ENCODE results near the gene TGM6. TPM values are rescaled to one million over a fixed set of nuclear protein-coding genes. Genes with fewer than 3 reads are reported as not detected.

TGM6 gene
- total RNA-seq, 8 experiments from 2014 or later, result 0.24 to 0.27 TPM; not detected in 6

DNA sequence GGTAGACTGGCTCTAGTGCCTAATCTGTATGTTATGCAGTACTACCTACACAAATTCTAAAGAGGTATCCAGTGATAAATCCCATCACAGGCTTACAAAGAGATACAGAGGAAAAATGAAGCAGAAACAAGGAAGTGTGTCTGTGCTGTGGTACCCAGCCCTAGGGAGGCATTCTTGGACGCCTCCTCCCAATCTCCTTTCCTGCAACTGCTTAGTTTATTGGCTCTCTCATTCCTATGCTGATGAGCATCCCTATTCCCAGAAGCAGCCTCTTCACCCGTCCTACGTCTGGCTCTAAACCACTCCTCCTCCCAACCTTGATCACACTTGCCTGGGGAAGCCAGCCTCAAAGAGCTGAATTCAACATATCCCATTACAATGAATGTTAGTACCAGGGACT, 34.5 kb upstream of the TGM6 start:
- H3K4me3 ChIP-seq, result no peak overlapping the region
- no peaks in the 10 kb centered on the region for H3K4me1 ChIP-seq (replicated peaks in 1 of 2)
- in situ Hi-C loops (cut with MboI; ENCODE audit: low pct_unique_long_range_greater_than_20kb in 2 of 9, low sequenced_read_pairs in 9 of 9, unreplicated experiment in 9 of 9), result no loop called here
- peak in 2 of 8 experiments; percentile 39 to 55 for ATAC-seq (replicated peaks in 6 of 8)
- no peak overlapping the region for H3K27ac ChIP-seq
- WGBS, 10 experiments, result 48 to 100% (median 67%) methylated on average over 1 to 3 of the region's 3 CpGs; no CpG with 5 or more reads in 3 of the 10 experiments

DNA sequence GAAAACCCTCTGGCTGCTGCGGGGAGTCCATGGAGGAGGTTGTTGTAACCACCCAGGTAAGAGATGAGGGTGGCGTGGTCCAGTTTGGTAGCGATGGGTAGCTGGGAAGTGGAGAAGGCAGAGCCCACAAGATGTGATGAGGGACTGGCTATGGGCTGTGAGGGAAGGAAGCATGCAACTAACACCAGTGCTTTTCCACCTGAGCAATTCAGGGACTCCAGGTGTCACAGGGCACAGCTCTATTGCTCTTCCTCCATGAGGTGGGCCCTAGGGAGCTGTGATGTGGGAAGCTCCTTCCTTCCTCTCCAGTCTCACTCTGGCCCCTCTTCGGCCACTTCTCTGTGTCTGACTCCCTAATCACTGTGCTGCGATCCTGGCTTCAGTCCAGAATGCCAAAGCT, 32.4 kb upstream of the TGM6 start:
- WGBS, 10 experiments, result 64 to 100% (median 92%) methylated on average over 1 to 5 of the region's 5 CpGs; no CpG with 5 or more reads in 5 of the 10 experiments
- H3K4me3 ChIP-seq, result no peak overlapping the region
- no peaks in the 10 kb centered on the region for H3K4me1 ChIP-seq (replicated peaks in 1 of 2)
- no peak for ATAC-seq (replicated peaks in 6 of 8)
- H3K27ac ChIP-seq, result no peak overlapping the region
- in situ Hi-C loops (cut with MboI; ENCODE audit: low pct_unique_long_range_greater_than_20kb in 2 of 9, low sequenced_read_pairs in 9 of 9, unreplicated experiment in 9 of 9), result no loop called here

DNA sequence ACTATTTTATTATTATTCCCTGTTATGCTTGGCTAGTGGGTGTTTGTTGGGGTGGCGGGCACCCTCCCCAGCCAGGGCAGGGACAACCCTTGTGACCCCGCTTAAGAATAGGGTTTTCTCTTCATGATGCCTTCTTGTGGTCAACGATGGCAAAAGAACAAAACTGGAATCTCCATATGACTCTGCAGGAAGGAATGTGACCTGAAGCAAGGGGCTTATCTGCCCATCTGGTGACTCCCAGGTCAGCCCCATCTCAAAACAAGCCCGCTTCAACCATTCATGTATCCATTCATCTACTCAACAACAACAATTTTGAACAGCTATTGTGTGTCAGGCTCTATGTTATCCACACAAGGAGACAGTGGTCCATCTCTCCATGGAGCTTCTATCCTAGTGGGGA, 30.9 kb upstream of the TGM6 start:
- in situ Hi-C loops (cut with MboI; ENCODE audit: low pct_unique_long_range_greater_than_20kb in 2 of 9, low sequenced_read_pairs in 9 of 9, unreplicated experiment in 9 of 9), result no loop called here
- Histone ChIP-seq H3K4me1 (replicated peaks in 1 of 2) (no peaks in the 10 kb centered on the region), H3K4me3 (no peak overlapping the region), H3K27ac (no peak overlapping the region)
- ATAC-seq (replicated peaks in 6 of 8), result no peak
- 36 to 100% (median 53%) methylated on average over 1 to 3 of the region's 4 CpGs; no CpG with 5 or more reads in 3 of the 10 experiments for WGBS, 10 experiments

DNA sequence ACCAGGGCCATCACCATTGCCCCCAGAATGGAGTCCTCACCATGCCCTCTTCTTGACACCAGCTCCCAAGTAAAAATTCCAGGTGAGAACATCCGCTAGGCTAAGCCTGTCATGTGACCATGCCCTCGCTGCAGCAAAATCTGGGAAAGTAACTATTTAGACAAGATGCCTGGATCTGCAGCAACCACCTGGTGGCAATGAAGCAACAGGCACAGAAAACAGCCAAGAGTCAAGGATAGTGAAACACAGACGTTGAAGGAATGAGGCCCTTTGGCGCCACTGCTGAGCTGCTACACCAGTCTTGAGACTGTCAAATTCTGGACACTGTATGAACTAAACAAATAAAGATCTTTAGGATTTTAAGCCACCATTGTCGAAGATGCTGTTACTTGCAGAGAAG, 30.1 kb upstream of the TGM6 start:
- Histone ChIP-seq H3K4me3 (no peak overlapping the region), H3K4me1 (replicated peaks in 1 of 2) (no peaks in the 10 kb centered on the region), H3K27ac (no peak overlapping the region)
- WGBS, 10 experiments, result 0 to 100% (median 80%) methylated on average over 1 to 4 of the region's 5 CpGs; no CpG with 5 or more reads in 3 of the 10 experiments
- ATAC-seq (replicated peaks in 6 of 8), result no peak
- in situ Hi-C loops (cut with MboI; ENCODE audit: low pct_unique_long_range_greater_than_20kb in 2 of 9, low sequenced_read_pairs in 9 of 9, unreplicated experiment in 9 of 9), result no loop called here

DNA sequence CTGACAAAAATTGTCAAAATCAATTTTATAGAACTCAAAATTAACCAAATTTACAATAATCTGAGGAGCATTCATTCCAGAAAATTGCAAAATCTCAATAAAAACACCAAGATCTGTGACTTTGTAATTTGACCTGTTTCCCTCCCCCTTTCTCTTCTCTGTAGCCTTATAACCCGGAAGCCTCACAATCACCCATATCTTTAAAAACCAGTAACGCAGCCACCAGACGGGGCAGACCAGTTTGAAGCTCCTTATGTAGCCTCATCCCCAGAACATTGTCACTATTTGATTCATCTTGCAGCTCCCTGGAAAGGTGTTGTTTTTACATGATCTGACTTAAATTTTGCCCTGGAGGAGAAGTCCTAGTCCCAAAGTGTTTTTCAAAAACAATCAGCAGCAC, 27.5 kb upstream of the TGM6 start:
- WGBS, 10 experiments, result 43 to 92% (median 75%) methylated on average over 1 to 3 of the region's 3 CpGs
- no peak for ATAC-seq (replicated peaks in 6 of 8)
- Histone ChIP-seq H3K4me3 (no peak overlapping the region), H3K27ac (no peak overlapping the region), H3K4me1 (replicated peaks in 1 of 2) (no peaks in the 10 kb centered on the region)
- in situ Hi-C loops (cut with MboI; ENCODE audit: low pct_unique_long_range_greater_than_20kb in 2 of 9, low sequenced_read_pairs in 9 of 9, unreplicated experiment in 9 of 9), result no loop called here

DNA sequence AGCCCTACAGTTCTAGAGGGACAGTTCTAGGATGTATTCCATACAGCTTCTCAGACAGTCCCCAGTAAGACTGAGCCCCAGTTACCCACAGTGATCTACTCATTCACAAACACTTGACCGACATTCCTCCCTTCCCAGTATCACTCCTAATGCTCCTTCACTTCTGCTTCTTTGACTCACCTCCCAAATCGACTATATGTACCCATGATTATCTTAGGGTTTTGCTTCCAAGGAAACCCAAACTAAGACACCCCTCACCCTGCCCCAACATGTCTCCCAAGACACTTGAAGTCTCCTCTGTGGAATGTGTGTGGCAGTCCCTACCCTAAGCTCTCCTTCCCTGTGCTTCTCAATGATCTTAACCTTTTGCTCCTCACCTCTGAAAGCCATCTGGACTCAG, 23.6 kb upstream of the TGM6 start:
- Histone ChIP-seq H3K4me3 (no peak overlapping the region), H3K4me1 (replicated peaks in 1 of 2) (no peaks in the 10 kb centered on the region), H3K27ac (no peak overlapping the region)
- WGBS, 10 experiments, result 13 to 88% (median 34%) methylated on average over 1 to 2 of the region's 2 CpGs; no CpG with 5 or more reads in 2 of the 10 experiments
- in situ Hi-C loops (cut with MboI; ENCODE audit: low pct_unique_long_range_greater_than_20kb in 2 of 9, low sequenced_read_pairs in 9 of 9, unreplicated experiment in 9 of 9), result no loop called here
- ATAC-seq (replicated peaks in 6 of 8), result no peak

DNA sequence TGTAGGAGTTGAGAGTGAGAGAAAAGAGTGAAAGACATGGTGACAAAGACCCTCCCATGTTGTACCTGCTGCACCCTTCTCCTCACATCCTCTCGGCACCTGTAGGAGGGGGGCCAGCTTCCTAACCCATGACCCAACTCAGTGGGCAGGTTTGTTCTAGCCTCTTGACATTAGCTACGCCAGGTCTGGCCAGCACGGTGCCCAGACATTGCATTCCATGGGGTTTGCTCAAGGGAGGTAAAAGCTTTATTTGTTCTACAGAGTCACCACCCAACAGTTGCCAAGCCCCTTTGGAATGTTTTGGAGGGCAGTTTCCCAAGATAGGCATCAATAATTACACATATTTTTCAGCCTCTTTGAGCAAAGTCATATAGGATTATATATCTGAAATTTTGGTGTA, 22.7 kb upstream of the TGM6 start:
- H3K27ac ChIP-seq, result no peak overlapping the region
- in situ Hi-C loops (cut with MboI; ENCODE audit: low pct_unique_long_range_greater_than_20kb in 2 of 9, low sequenced_read_pairs in 9 of 9, unreplicated experiment in 9 of 9), result no loop called here
- ATAC-seq (replicated peaks in 6 of 8), result no peak
- 37 to 100% (median 80%) methylated on average over 1 to 3 of the region's 3 CpGs; no CpG with 5 or more reads in 3 of the 10 experiments for WGBS, 10 experiments
- no peaks in the 10 kb centered on the region for H3K4me1 ChIP-seq (replicated peaks in 1 of 2)
- H3K4me3 ChIP-seq, result no peak overlapping the region

DNA sequence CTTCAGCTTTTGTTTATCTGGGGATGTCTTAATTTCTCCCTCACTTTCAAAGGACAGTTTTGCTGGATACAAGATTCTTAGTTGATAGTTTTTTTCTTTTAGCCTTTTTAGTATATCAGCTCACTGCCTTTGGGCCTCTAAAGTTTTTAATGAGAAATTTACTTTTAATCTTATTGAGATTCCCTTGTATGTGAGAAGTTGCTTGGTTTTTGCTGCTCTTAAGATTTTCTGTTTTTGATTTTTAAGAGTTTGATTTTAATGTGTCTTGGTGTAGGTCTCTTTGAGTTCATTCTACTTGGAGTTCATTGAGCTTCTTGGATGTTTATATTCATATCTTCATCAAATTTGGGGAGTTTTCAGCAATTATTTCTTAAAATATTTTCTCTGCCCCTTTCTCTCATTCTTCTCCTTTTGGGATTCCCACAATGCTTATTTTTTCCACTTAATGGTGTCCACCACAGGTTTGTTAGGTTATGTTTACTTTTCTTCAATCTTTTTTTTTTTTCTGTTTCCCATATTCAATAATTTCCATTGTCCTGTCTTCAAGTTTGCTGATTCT, 19.6 kb upstream of the TGM6 start:
- Histone ChIP-seq H3K4me3 (no peak overlapping the region), H3K4me1 (replicated peaks in 1 of 2) (no peaks in the 10 kb centered on the region), H3K27ac (no peak overlapping the region)
- in situ Hi-C loops (cut with MboI; ENCODE audit: low pct_unique_long_range_greater_than_20kb in 2 of 9, low sequenced_read_pairs in 9 of 9, unreplicated experiment in 9 of 9), result no loop called here
- ATAC-seq (replicated peaks in 6 of 8), result no peak

DNA sequence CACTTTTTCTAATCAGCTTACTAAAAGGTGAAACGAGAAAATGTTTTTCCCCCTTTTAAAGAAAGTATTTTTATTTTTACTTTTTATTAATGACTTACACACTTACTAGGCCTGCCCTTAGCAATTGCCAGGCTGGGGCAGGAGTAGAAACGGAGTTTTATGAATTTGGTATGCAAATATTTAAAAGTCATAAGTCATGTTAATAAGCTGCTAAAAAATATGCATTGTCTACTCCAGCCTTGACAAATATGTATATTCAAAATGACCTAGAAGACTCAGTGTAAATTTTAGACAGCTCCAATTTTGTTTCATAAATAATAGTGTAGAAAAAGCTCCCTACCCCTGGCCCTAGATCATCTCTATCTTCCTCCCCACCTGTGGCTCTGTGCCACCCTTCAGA, 17.5 kb upstream of the TGM6 start:
- WGBS, 10 experiments, result 0 to 100% (median 64%) methylated on average over 1 to 2 of the region's 2 CpGs; no CpG with 5 or more reads in 1 of the 10 experiments
- Histone ChIP-seq H3K27ac (no peak overlapping the region), H3K4me3 (no peak overlapping the region), H3K4me1 (replicated peaks in 1 of 2) (no peaks in the 10 kb centered on the region)
- ATAC-seq (replicated peaks in 6 of 8), result peak in 3 of 8 experiments; percentile 44 to 96 (median 74)
- in situ Hi-C loops (cut with MboI; ENCODE audit: low pct_unique_long_range_greater_than_20kb in 2 of 9, low sequenced_read_pairs in 9 of 9, unreplicated experiment in 9 of 9), result no loop called here

DNA sequence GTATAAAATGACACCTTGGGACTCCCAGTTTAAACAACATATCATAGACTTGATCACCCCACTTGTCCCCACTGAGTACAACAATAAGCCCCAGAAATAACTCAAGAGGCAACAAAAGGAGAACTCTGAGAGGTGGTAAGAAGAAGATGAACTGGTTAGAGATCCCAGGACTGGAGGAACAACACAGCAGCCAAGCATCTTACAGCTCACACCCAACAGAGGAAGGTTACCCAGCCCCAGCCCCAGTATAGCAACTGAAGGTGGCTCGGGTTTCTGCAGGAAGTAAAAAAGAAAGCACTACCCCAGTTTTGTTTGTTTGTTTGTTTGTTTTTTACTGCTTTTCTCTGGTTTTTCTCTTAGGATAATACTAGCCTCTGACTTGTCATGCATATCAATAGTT, 17.1 kb upstream of the TGM6 start:
- WGBS, 10 experiments, result 29 to 60% methylated on average over 1 of the region's 1 CpG; no CpG with 5 or more reads in 8 of the 10 experiments
- peak in 3 of 8 experiments; percentile 68 to 74 (median 71) for ATAC-seq (replicated peaks in 6 of 8)
- in situ Hi-C loops (cut with MboI; ENCODE audit: low pct_unique_long_range_greater_than_20kb in 2 of 9, low sequenced_read_pairs in 9 of 9, unreplicated experiment in 9 of 9), result no loop called here
- Histone ChIP-seq H3K4me3 (no peak overlapping the region), H3K27ac (no peak overlapping the region), H3K4me1 (replicated peaks in 1 of 2) (no peaks in the 10 kb centered on the region)

DNA sequence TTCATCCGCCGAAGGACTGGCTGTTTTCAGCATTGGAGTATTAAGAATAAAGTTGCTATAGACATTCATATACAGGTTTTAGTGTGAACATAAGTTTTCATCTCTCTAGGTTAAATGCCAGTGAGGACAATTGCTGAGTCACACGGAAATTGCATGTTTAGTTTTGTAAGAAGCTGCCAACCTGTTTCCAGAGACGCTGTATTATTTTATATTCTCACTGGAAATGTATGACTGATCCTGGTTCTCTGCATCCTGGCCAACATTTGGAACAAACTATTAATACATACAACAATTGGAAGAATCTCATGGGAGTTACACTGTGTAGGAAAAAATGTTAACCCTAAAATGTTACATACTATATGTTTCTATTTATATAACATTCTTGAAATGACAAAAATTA, 16.7 kb upstream of the TGM6 start:
- in situ Hi-C loops (cut with MboI; ENCODE audit: low pct_unique_long_range_greater_than_20kb in 2 of 9, low sequenced_read_pairs in 9 of 9, unreplicated experiment in 9 of 9), result no loop called here
- Histone ChIP-seq H3K4me3 (no peak overlapping the region), H3K4me1 (replicated peaks in 1 of 2) (no peaks in the 10 kb centered on the region), H3K27ac (no peak overlapping the region)
- peak in 1 of 8 experiments; percentile 33 for ATAC-seq (replicated peaks in 6 of 8)
- WGBS, 10 experiments, result 0 to 100% (median 67%) methylated on average over 1 to 4 of the region's 4 CpGs

DNA sequence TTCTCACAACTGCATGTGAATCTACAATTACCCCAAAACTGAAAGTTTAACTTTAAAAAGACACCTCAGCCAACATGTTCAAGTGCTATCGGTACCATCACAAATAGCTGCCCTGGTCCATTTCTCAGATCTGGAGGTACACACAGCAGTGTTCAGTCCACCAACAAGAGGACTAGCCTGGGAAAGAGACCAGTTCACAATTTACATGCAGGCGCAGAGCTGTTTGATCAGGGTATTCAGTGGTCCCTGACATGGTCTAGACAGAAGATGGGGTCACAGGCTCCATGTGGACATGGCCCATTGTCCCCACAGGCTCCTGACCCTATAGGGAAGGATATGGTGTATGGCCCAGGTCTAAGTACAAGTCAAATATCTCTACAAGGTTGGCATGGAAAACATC, 15.6 kb upstream of the TGM6 start:
- Histone ChIP-seq H3K4me1 (replicated peaks in 1 of 2) (no peaks in the 10 kb centered on the region), H3K4me3 (no peak overlapping the region), H3K27ac (no peak overlapping the region)
- ATAC-seq (replicated peaks in 6 of 8), result no peak
- in situ Hi-C loops (cut with MboI; ENCODE audit: low pct_unique_long_range_greater_than_20kb in 2 of 9, low sequenced_read_pairs in 9 of 9, unreplicated experiment in 9 of 9), result no loop called here
- WGBS, 10 experiments, result 83 to 100% (median 90%) methylated on average over 1 to 2 of the region's 2 CpGs; no CpG with 5 or more reads in 5 of the 10 experiments

DNA sequence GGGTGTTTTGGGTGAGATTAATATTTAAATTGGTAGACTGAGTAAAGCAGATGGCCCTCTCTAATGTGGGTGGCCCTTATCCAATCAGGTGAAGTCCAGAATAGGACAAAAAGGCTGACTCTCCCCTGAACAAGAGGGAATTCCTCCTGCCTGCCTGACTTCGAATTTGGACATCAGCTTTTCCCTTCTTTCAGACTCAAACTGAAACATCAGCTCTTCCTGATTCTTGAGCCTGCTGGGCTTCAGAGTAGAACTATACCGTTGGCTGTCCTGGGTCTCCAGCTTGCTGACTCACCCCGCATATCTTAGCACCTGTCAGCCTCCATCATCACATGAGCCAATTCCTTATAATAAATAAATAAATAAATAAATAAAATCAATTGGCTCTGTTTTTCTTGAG, 15.0 kb upstream of the TGM6 start:
- no peak overlapping the region for H3K4me3 ChIP-seq
- 44 to 100% (median 80%) methylated on average over 1 to 3 of the region's 3 CpGs; no CpG with 5 or more reads in 3 of the 10 experiments for WGBS, 10 experiments
- H3K27ac ChIP-seq, result no peak overlapping the region
- no peaks in the 10 kb centered on the region for H3K4me1 ChIP-seq (replicated peaks in 1 of 2)
- ATAC-seq (replicated peaks in 6 of 8), result no peak
- in situ Hi-C loops (cut with MboI; ENCODE audit: low pct_unique_long_range_greater_than_20kb in 2 of 9, low sequenced_read_pairs in 9 of 9, unreplicated experiment in 9 of 9), result no loop called here

DNA sequence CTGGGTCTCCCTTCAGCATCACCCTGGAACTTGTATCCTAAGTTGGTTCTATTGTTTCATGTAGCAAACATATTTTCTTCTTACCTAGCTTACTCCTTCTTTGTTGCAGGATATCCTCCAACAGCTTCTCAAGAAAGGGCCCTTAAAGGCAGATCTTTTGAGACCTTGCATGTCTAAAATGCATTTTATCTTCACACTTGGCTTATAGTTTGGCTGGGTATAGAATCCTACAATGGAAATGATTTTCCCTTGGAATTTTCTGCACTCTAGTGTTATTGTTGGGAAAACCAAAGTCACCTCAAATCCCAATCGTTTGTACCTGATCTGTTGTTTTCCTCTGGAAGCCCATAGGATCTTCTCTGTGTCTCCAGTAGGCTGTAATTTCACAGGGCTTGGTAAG, 12.1 kb upstream of the TGM6 start:
- Histone ChIP-seq H3K27ac (no peak overlapping the region), H3K4me1 (replicated peaks in 1 of 2) (no peaks in the 10 kb centered on the region), H3K4me3 (no peak overlapping the region)
- in situ Hi-C loops (cut with MboI; ENCODE audit: low pct_unique_long_range_greater_than_20kb in 2 of 9, low sequenced_read_pairs in 9 of 9, unreplicated experiment in 9 of 9), result no loop called here
- ATAC-seq (replicated peaks in 6 of 8), result no peak
- WGBS, 10 experiments, result 0 to 67% (median 0%) methylated on average over 1 of the region's 1 CpG; no CpG with 5 or more reads in 5 of the 10 experiments
